Mammary epithelial cell (primary cell): ENCODE data around the gene GPC6.

Experiments
- CTCF ChIP-seq, 2 donors: IDR thresholded peaks in 1 of 2; conservative IDR thresholded peaks in 1 of 2; 2 replicates each; pipeline ENCODE4 v1.5.1; 2011 to 2012; ENCODE audit warnings: inconsistent platforms in 2 of 2, low read length in 2 of 2, mild to moderate bottlenecking in 2 of 2, control low read depth in 1 of 2, low read depth in 1 of 2; ENCODE audit not compliant: insufficient read depth in 1 of 2; ENCODE audit errors: extremely low read depth in 1 of 2
- EZH2 ChIP-seq: IDR thresholded peaks from 2 replicates; pipeline ENCODE4 v1.6.1; 2012; ENCODE audit warnings: low read length, inconsistent platforms, borderline replicate concordance

GRCh38 chr13:93977986-93978385 lies 751.4 kb downstream of the GPC6 start:
- TF ChIP-seq CTCF (conservative IDR thresholded peaks at IDR 0.05 in 1 of 2, IDR thresholded peaks at IDR 0.05 in 1 of 2; ENCODE audit: extremely low read depth in 1 of 2, insufficient read depth in 1 of 2, low read depth in 1 of 2, low read length in 2 of 2) (no peak), EZH2 (no peak)
